HG03520 (cell line): ENCODE data around the gene GNB1L.

Source experiments
- ATAC-seq: cut with Tn5 transposase; IDR thresholded peaks from one replicate; pipeline ENCODE4 v1.9.1; 2021; ENCODE audit warnings: mild to moderate bottlenecking, moderate library complexity; ENCODE audit not compliant: unreplicated experiment

Gene GNB1L

GRCh38 chr22:19876314-19876940, 21.8 kb upstream of the GNB1L start:
- ATAC-seq: no peak

- ATAC-seq: no peak
Measured at GRCh38 chr22:19875531-19876313, 21.0 kb upstream of the GNB1L start.

GRCh38 chr22:19875061-19875530, 20.4 kb upstream of the GNB1L start:
- ATAC-seq: no peak

- no peak for ATAC-seq
Measured at GRCh38 chr22:19874307-19875060, 19.8 kb upstream of the GNB1L start.

GRCh38 chr22:19873960-19874306, 19.3 kb upstream of the GNB1L start:
- no peak for ATAC-seq

GRCh38 chr22:19873138-19873959, 18.7 kb upstream of the GNB1L start:
- no peak for ATAC-seq

- ATAC-seq: no peak
Measured at GRCh38 chr22:19872779-19873137, 18.1 kb upstream of the GNB1L start.

- ATAC-seq: no peak
Measured at GRCh38 chr22:19871845-19872778, 17.4 kb upstream of the GNB1L start.

- ATAC-seq: no peak
Measured at GRCh38 chr22:19871023-19871844, 16.6 kb upstream of the GNB1L start.

- no peak for ATAC-seq
Measured at GRCh38 chr22:19870153-19871022, 15.7 kb upstream of the GNB1L start.

- ATAC-seq: no peak
Measured at GRCh38 chr22:19869497-19870152, 15.0 kb upstream of the GNB1L start.

GRCh38 chr22:19868773-19869471, 14.2 kb upstream of the GNB1L start:
- ATAC-seq: no peak

- no peak for ATAC-seq
Measured at GRCh38 chr22:19868333-19868732, 13.7 kb upstream of the GNB1L start.

- ATAC-seq: no peak
Measured at GRCh38 chr22:19867617-19868016, 12.9 kb upstream of the GNB1L start.

GRCh38 chr22:19866665-19867009, 12.0 kb upstream of the GNB1L start:
- ATAC-seq: no peak

- no peak for ATAC-seq
Measured at GRCh38 chr22:19865141-19865829, 10.6 kb upstream of the GNB1L start.
